Liver (tissue), 3 donors: ENCODE measurements around the gene SMAD6.

Experiments
- ATF3 ChIP-seq: IDR thresholded peaks from 2 replicates; pipeline ENCODE4 v1.6.1; 2016; ENCODE audit warnings: antibody characterized with exemption
- CTCF ChIP-seq: fragments of 150-350 bp; IDR thresholded peaks from 2 replicates; pipeline ENCODE4 v1.5.1; 2017; ENCODE audit warnings: improper control_type of control experiment, low read depth, low read length; ENCODE audit not compliant: missing input control
- EGR1 ChIP-seq, 2 donors: IDR thresholded peaks; 2 replicates each; pipeline ENCODE4 v1.6.1; 2016 to 2018; ENCODE audit warnings: antibody characterized with exemption in 2 of 2, low read depth in 2 of 2
- FOXA1 ChIP-seq: IDR thresholded peaks from 2 replicates; pipeline ENCODE4 v1.6.1; 2016; ENCODE audit warnings: antibody characterized with exemption
- GABPA ChIP-seq, 2 donors: IDR thresholded peaks in 1 of 2; conservative IDR thresholded peaks in 1 of 2; 2 replicates each; pipeline ENCODE4 v1.6.1; 2016; ENCODE audit warnings: antibody characterized with exemption in 2 of 2, mild to moderate bottlenecking in 1 of 2, moderate library complexity in 1 of 2
- JUND ChIP-seq, 2 donors: IDR thresholded peaks; 2 replicates each; pipeline ENCODE4 v1.6.1; 2016; ENCODE audit warnings: antibody characterized with exemption in 2 of 2
- NR2F2 ChIP-seq: IDR thresholded peaks from 2 replicates; pipeline ENCODE4 v1.6.1; 2016; ENCODE audit warnings: antibody characterized with exemption
- RAD21 ChIP-seq, 2 donors: IDR thresholded peaks; 2 replicates each; pipeline ENCODE4 v1.6.1; 2016; ENCODE audit warnings: antibody characterized with exemption in 2 of 2, mild to moderate bottlenecking in 2 of 2
- SP1 ChIP-seq: IDR thresholded peaks from 2 replicates; pipeline ENCODE4 v1.6.1; 2018; ENCODE audit warnings: antibody characterized with exemption, mild to moderate bottlenecking
- TAF1 ChIP-seq: conservative IDR thresholded peaks from 2 replicates; pipeline ENCODE4 v1.6.1; 2016; ENCODE audit warnings: antibody characterized with exemption, mild to moderate bottlenecking
- YY1 ChIP-seq: IDR thresholded peaks from 2 replicates; pipeline ENCODE4 v1.6.1; 2016; ENCODE audit warnings: antibody characterized with exemption, mild to moderate bottlenecking
- TF ChIP-seq, protein P1 (sequence below): IDR thresholded peaks from 2 replicates; pipeline ENCODE4 v1.6.1; 2016; ENCODE audit warnings: antibody characterized with exemption, mild to moderate bottlenecking
- TF ChIP-seq, protein P2 (sequence below): IDR thresholded peaks from 2 replicates; pipeline ENCODE4 v1.6.1; 2016; ENCODE audit warnings: antibody characterized with exemption
- donor health status: healthy.
- donor health status: healthy.

DNA sequence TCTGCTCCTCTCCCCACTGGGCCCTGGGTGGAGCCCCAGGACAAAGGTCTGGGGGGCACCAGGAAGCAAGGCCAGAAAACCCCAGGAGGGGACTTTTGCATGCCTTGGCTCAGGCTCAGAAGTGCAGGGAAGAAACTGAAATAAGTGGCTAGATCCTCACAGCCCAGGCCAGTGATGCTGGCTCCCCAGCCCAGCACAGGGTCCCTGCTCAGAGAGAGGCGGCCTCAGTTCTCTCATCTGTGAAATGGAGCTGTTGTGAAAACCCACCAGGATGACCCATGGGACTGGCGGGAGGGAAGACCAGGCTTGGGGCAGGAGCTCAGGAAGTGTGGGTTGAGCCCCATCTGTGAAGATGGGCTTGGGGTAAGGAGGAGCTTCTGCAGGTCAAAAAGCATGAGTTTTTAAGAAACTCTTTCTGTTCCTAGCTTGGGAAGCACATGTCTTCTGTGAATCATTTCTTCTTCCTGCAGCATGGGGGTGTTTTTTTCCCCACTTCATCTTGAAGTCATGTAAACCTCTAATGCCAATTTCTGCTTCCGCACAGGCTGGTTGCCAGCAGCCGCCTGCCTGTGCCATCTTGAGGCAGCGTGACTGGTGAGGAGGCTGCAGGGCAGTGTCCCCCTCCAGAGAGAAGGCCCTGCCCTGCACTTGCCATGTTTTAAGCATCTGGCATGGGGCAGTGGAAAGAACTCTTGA lies 118.6 kb downstream of the SMAD6 start:
- no peak for TF ChIP-seq NR2F2
- no peak for TF ChIP-seq SP1
- TF ChIP-seq CTCF: no peak
- TF ChIP-seq, protein P1, sequence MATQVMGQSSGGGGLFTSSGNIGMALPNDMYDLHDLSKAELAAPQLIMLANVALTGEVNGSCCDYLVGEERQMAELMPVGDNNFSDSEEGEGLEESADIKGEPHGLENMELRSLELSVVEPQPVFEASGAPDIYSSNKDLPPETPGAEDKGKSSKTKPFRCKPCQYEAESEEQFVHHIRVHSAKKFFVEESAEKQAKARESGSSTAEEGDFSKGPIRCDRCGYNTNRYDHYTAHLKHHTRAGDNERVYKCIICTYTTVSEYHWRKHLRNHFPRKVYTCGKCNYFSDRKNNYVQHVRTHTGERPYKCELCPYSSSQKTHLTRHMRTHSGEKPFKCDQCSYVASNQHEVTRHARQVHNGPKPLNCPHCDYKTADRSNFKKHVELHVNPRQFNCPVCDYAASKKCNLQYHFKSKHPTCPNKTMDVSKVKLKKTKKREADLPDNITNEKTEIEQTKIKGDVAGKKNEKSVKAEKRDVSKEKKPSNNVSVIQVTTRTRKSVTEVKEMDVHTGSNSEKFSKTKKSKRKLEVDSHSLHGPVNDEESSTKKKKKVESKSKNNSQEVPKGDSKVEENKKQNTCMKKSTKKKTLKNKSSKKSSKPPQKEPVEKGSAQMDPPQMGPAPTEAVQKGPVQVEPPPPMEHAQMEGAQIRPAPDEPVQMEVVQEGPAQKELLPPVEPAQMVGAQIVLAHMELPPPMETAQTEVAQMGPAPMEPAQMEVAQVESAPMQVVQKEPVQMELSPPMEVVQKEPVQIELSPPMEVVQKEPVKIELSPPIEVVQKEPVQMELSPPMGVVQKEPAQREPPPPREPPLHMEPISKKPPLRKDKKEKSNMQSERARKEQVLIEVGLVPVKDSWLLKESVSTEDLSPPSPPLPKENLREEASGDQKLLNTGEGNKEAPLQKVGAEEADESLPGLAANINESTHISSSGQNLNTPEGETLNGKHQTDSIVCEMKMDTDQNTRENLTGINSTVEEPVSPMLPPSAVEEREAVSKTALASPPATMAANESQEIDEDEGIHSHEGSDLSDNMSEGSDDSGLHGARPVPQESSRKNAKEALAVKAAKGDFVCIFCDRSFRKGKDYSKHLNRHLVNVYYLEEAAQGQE: no peak
- TF ChIP-seq ATF3: no peak
- TF ChIP-seq RAD21 (IDR thresholded peaks at IDR 0.05): no peak
- no peak for TF ChIP-seq JUND (IDR thresholded peaks at IDR 0.05)
- no peak for TF ChIP-seq TAF1
- no peak for TF ChIP-seq GABPA (IDR thresholded peaks at IDR 0.05 in 1 of 2, conservative IDR thresholded peaks at IDR 0.05 in 1 of 2)
- TF ChIP-seq EGR1 (IDR thresholded peaks at IDR 0.05; ENCODE audit: low read depth in 2 of 2): no peak
- TF ChIP-seq, protein P2, sequence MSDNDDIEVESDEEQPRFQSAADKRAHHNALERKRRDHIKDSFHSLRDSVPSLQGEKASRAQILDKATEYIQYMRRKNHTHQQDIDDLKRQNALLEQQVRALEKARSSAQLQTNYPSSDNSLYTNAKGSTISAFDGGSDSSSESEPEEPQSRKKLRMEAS: no peak
- no peak for TF ChIP-seq FOXA1
- no peak for TF ChIP-seq YY1
